CD14-positive monocyte (primary cell): Measurements from ENCODE around the gene OR7G3. TPM values are rescaled to one million over a fixed set of nuclear protein-coding genes. Genes with fewer than 3 reads are reported as not detected.

Source experiments
- DNase-seq, 3 donors: peaks; one replicate each; pipeline ENCODE4 v3.0.0-alpha.2; 2011 to 2022
- H2AFZ ChIP-seq: 2 replicates; pipeline ENCODE4 v1.6.0; 2012; ENCODE audit warnings: mild to moderate bottlenecking, low read depth, low read length, inconsistent platforms; ENCODE audit not compliant: insufficient read depth, poor library complexity, severe bottlenecking
- H3K27ac ChIP-seq, 2 donors: 1 replicate in 1 of 2; 2 replicates in 1 of 2; pipeline ENCODE4 v1.5.1; 2012 to 2013; ENCODE audit warnings: low read length in 2 of 2, control low read depth in 1 of 2, inconsistent platforms in 1 of 2, low read depth in 1 of 2, mild to moderate bottlenecking in 1 of 2
- H3K27me3 ChIP-seq, 2 donors: one replicate each; pipeline versions ENCODE4 v1.6.0 to v1.6.1; 2011 to 2013; ENCODE audit warnings: low read length in 2 of 2; ENCODE audit not compliant: control insufficient read depth in 2 of 2, insufficient read depth in 2 of 2
- H3K36me3 ChIP-seq, 2 donors: replicated peaks in 1 of 2; 1 replicate in 1 of 2; 2 replicates in 1 of 2; pipeline versions ENCODE4 v1.5.1 to v1.6.1; 2012 to 2013; ENCODE audit warnings: low read length in 2 of 2, control low read depth in 1 of 2, inconsistent platforms in 1 of 2, mild to moderate bottlenecking in 1 of 2; ENCODE audit not compliant: insufficient read depth in 2 of 2, control insufficient read depth in 1 of 2
- H3K4me1 ChIP-seq, 2 donors: 1 replicate in 1 of 2; 2 replicates in 1 of 2; pipeline versions ENCODE4 v1.5.1 to v1.6.1; 2012 to 2013; ENCODE audit warnings: low read length in 2 of 2, control low read depth in 1 of 2, inconsistent platforms in 1 of 2, mild to moderate bottlenecking in 1 of 2, moderate library complexity in 1 of 2; ENCODE audit not compliant: insufficient read depth in 2 of 2, control insufficient read depth in 1 of 2
- H3K4me2 ChIP-seq: replicated peaks from 2 replicates; pipeline ENCODE3; 2012; ENCODE audit warnings: low read length, moderate library complexity, mild to moderate bottlenecking; ENCODE audit not compliant: poor library complexity, severe bottlenecking; ENCODE audit errors: extremely low read depth
- H3K4me3 ChIP-seq, 3 experiments: fragments of 200-600 bp in 1 of 3; sonication (generic) in 1 of 3; replicated peaks in 1 of 3; 1 replicate in 2 of 3; 2 replicates in 1 of 3; pipeline ENCODE4 v1.5.1; 2011 to 2013; ENCODE audit warnings: low read length in 3 of 3, mild to moderate bottlenecking in 3 of 3, control low read depth in 2 of 3, low read depth in 2 of 3, inconsistent platforms in 1 of 3, moderate library complexity in 1 of 3
- H3K79me2 ChIP-seq: 2 replicates; pipeline ENCODE4 v1.6.0; 2012; ENCODE audit warnings: mild to moderate bottlenecking, control low read depth, inconsistent platforms, low read length, moderate library complexity; ENCODE audit not compliant: insufficient read depth
- H3K9ac ChIP-seq: 2 replicates; pipeline ENCODE4 v1.6.0; 2017; ENCODE audit warnings: low read length, mild to moderate bottlenecking; ENCODE audit not compliant: insufficient read depth, poor library complexity, severe bottlenecking
- H3K9me3 ChIP-seq, 2 donors: replicated peaks in 1 of 2; 1 replicate in 1 of 2; 2 replicates in 1 of 2; pipeline versions ENCODE4 v1.5.1 to v1.6.1; 2012 to 2013; ENCODE audit warnings: low read length in 2 of 2, control low read depth in 1 of 2; ENCODE audit not compliant: control insufficient read depth in 1 of 2, insufficient read depth in 1 of 2
- H4K20me1 ChIP-seq: 2 replicates; pipeline ENCODE4 v1.6.0; 2012; ENCODE audit warnings: mild to moderate bottlenecking, low read length, control low read depth, moderate library complexity; ENCODE audit not compliant: insufficient read depth
- H3K27ac Mint-ChIP-seq, 7 donors: one replicate each; pipeline ENCODE4 v1.8.0; 2020; ENCODE audit warnings: mild to moderate bottlenecking in 7 of 7, mixed read lengths in 7 of 7, moderate library complexity in 6 of 7, inconsistent platforms in 2 of 7
- H3K27me3 Mint-ChIP-seq, 3 donors: one replicate each; pipeline ENCODE4 v1.8.0; 2021 to 2022; ENCODE audit warnings: low read depth in 3 of 3, mild to moderate bottlenecking in 3 of 3, mixed read lengths in 3 of 3, moderate library complexity in 3 of 3, inconsistent platforms in 1 of 3
- H3K36me3 Mint-ChIP-seq, 2 donors: one replicate each; pipeline ENCODE4 v1.8.0; 2020; ENCODE audit warnings: mixed read lengths in 2 of 2, inconsistent platforms in 1 of 2, mild to moderate bottlenecking in 1 of 2
- H3K4me1 Mint-ChIP-seq: one replicate; pipeline ENCODE4 v1.8.0; 2020; ENCODE audit warnings: mild to moderate bottlenecking, mixed read lengths
- H3K4me3 Mint-ChIP-seq, 2 donors: one replicate each; pipeline ENCODE4 v1.8.0; 2020; ENCODE audit warnings: mild to moderate bottlenecking in 2 of 2, mixed read lengths in 2 of 2, moderate library complexity in 1 of 2
- H3K9me3 Mint-ChIP-seq, 7 donors: one replicate each; pipeline ENCODE4 v1.8.0; 2020 to 2022; ENCODE audit warnings: mixed read lengths in 7 of 7, mild to moderate bottlenecking in 6 of 7, moderate library complexity in 6 of 7, inconsistent platforms in 2 of 7
- CTCF ChIP-seq: fragments of 200-600 bp; IDR thresholded peaks from one replicate; pipeline ENCODE4 v1.8.0; 2022; ENCODE audit warnings: antibody characterized with exemption, mild to moderate bottlenecking
- WGBS: methylation state at CpG from one replicate; pipeline ENCODE4 v1.1.5; 2013; ENCODE audit warnings: missing lambda C conversion rate; ENCODE audit not compliant: insufficient coverage; 5-methylcytosine and 5-hydroxymethylcytosine counted together
- intact Hi-C, 2 donors: fragments of 100-400 bp; cut with micrococcal nuclease; formaldehyde crosslinking; loops; one replicate each; pipeline versions ENCODE4 v1.15.0 to v1.15.1; 2023
- polyA plus RNA-seq, 3 donors: library from polyadenylated mRNA; depleted of rRNA in 1 of 3; unstranded in 2 of 3; stranded (reverse) in 1 of 3; fragments of 300-500 nt in 2 of 3; fragments of >200 nt in 1 of 3; fragmentation: Illumina TruSeq in 2 of 3; gene quantifications; 1 replicate in 2 of 3; 2 replicates in 1 of 3; pipeline ENCODE4 v1.2.3, GENCODE V29; 2012 to 2021

The OR7G3 gene
- polyA plus RNA-seq, 3 donors: not detected

- Histone ChIP-seq H3K4me3 (no peak overlapping the region), H3K79me2 (peaks cover 99% of the 10 kb centered on the region), H3K27ac (no peak overlapping the region), H3K4me2 (no peak overlapping the region), H3K9ac (no peak overlapping the region), H3K36me3 (peaks cover 18 to 56% of the 10 kb centered on the region in 2 donors), H2AFZ (no peak overlapping the region), H4K20me1 (peaks cover 23% of the 10 kb centered on the region), H3K9me3 (peaks cover 52 to 61% of the 10 kb centered on the region in 2 donors), H3K27me3 (no peaks in the 10 kb centered on the region), H3K4me1 (peaks cover 13 to 19% of the 10 kb centered on the region in 2 donors)
- peaks cover 57 to 72% of the 10 kb centered on the region in 2 donors for H3K36me3 Mint-ChIP-seq
- no peaks in the 10 kb centered on the region for H3K27me3 Mint-ChIP-seq
- no peak for TF ChIP-seq CTCF
- intact Hi-C loops: loop anchor here (5.0 to 10.0 kb wide), 6 partner anchors 160 to 650 kb away; partner anchors contain the start of genes ZNF699 (in 2 of the 2), MBD3L1 (in 1 of the 2), ZNF121 (in 1 of the 2) and ZNF266 (in 1 of the 2)
- peaks cover 32% of the 10 kb centered on the region for H3K4me1 Mint-ChIP-seq
- no peak overlapping the region for H3K4me3 Mint-ChIP-seq
- H3K27ac Mint-ChIP-seq: no peak overlapping the region
- H3K9me3 Mint-ChIP-seq: peaks cover 40 to 57% (median 53%) of the 10 kb centered on the region in 7 donors
- no peak for DNase-seq
- WGBS: 93% methylated on average over 5 of the region's 5 CpGs
Observed at GRCh38 chr19:9144920-9145319, 18.2 kb upstream of the OR7G3 start.

GRCh38 chr19:9140159-9140874 is 13.6 kb upstream of the OR7G3 start, which contains the start of gene ZNF317:
Gene ZNF317 (plus strand): TSS chr19:9140397. CDS start chr19:9156017, 15,620 bp downstream.
- intact Hi-C loops: loop anchor here (5.0 to 10.0 kb wide), 5 partner anchors 164 to 654 kb away; partner anchors contain the start of genes MBD3L1 (in 1 of the 2), ZNF121 (in 1 of the 2), ZNF266 (in 1 of the 2) and ZNF558 (in 1 of the 2)
- Histone ChIP-seq H3K27me3 (no peaks in the 10 kb centered on the region), H2AFZ (peak within 1 kb of the TSS; percentile 99), H3K36me3 (peaks cover 1 to 16% of the 10 kb centered on the region in 2 donors), H3K9me3 (peaks cover 12 to 20% of the 10 kb centered on the region in 2 donors), H3K4me1 (peaks cover 28 to 32% of the 10 kb centered on the region in 2 donors), H3K79me2 (peaks cover 53% of the 10 kb centered on the region), H3K4me3 (peak within 1 kb of the TSS; percentile 75 to 100 (median 98)), H3K9ac (peak within 1 kb of the TSS; percentile 96), H4K20me1 (no peaks in the 10 kb centered on the region), H3K4me2 (peak within 1 kb of the TSS; percentile 94), H3K27ac (peak within 1 kb of the TSS; percentile 77 to 97)
- Mint-ChIP-seq H3K27ac (peak within 1 kb of the TSS; percentile 91 to 99 (median 98)), H3K4me1 (peaks cover 40% of the 10 kb centered on the region), H3K4me3 (peak within 1 kb of the TSS; percentile 99), H3K36me3 (peaks cover 22 to 33% of the 10 kb centered on the region in 2 donors), H3K27me3 (peaks cover 0 to 5% (median 0%) of the 10 kb centered on the region in 3 donors), H3K9me3 (peaks cover 14 to 24% (median 23%) of the 10 kb centered on the region in 7 donors)
- DNase-seq: peak; percentile 87 to 97 (median 91)
- TF ChIP-seq CTCF: no peak
- under 1% methylated on average over 32 of the region's 43 CpGs for WGBS
